Epithelial cell of umbilical artery (primary cell): ENCODE measurements around the gene GEN1. TPM values are rescaled to one million over a fixed set of nuclear protein-coding genes. Genes with fewer than 3 reads are reported as not detected.

Experiments
- total RNA-seq: library from RNA; depleted of rRNA; stranded (reverse); fragments of >200 nt; gene quantifications from 2 replicates; pipeline ENCODE4 v1.2.3, GENCODE V29; 2014

The GEN1 gene
- total RNA-seq = 11.4 and 36.0 TPM in 2 replicates

DNA sequence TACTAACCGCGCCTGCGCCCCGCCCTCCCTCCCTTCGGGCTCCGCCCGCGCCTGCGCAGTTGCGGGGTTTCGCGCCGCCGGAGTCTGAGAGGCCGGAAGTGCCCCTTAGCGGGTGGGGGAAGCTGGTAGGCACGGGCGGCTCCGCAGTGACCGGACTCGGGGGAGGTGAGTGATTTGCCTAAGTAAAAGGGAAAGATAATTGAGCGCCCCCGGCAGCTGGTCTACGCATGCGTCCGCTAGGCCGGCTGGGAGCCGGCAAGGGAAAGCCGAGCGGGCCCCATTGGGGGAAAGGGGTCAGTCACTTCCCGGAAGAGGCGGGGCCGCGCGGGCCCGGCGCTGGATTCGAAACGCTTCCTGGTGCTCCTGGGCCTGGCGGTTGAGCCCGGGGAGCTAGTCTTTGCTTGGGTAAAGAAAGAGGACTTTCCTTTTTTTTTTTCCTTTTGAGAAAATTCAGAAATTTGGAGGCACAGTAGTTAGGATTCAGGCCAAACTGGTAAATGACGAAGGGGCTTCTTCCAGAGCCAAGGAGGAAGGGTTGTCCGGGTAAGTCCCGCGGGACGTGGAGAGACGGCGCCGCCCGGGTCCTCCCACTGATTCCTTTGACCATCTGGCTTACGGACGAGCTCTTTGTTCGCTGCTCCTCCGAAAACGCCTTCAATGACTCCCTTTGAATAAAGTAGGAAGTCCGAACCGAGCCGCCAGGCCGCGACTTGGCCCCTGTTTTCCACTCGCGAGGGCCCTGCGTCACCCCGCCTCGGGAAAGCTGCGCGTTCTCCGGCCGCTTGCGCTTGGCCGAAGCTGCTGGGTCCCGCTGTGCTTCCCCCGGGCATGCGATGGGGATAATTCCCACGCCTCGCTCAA lies at the start of gene GEN1, which contains the start of gene SMC6:
TSS of gene GEN1 (plus strand) at position 336 of the 861 bp plus-strand sequence. CDS start 5,806 bp downstream, outside the sequence.
TSS of gene SMC6 (minus strand) at position 8 of the 861 bp plus-strand sequence. CDS start 7,864 bp downstream, outside the sequence.

DNA sequence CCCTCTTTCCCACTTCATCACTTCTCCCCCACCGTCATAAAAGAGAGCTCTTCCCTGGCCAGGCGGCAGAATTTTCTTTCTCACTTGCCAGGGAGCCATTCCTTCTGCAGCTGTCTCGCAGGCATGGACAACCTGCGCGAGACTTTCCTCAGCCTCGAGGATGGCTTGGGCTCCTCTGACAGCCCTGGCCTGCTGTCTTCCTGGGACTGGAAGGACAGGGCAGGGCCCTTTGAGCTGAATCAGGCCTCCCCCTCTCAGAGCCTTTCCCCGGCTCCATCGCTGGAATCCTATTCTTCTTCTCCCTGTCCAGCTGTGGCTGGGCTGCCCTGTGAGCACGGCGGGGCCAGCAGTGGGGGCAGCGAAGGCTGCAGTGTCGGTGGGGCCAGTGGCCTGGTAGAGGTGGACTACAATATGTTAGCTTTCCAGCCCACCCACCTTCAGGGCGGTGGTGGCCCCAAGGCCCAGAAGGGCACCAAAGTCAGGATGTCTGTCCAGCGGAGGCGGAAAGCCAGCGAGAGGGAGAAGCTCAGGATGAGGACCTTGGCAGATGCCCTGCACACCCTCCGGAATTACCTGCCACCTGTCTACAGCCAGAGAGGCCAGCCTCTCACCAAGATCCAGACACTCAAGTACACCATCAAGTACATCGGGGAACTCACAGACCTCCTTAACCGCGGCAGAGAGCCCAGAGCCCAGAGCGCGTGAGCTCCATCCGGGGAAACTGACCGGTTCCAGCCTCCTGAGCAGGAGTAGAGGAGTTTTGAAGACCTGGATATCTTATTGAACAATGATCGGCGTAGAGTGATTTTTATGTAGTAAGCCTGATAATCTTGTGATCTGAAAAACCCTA lies 62.7 kb downstream of the GEN1 start, which contains the start of gene MSGN1:
TSS of gene MSGN1 (plus strand) at position 65 of the 850 bp plus-strand sequence. CDS start at position 124, 59 bp downstream.

Other genes with a start within 250 kb of the GEN1 start
- gene RAD51AP2, start 235.7 kb upstream of the GEN1 start, total RNA-seq = not detected in 2 replicates
- 0.76 TPM in 1 of 2 replicates, not detected in the other for gene VSNL1, start 213.4 kb upstream of the GEN1 start, total RNA-seq
- 32.8 and 51.2 TPM in 2 replicates for gene SMC6, start 328 bp upstream of the GEN1 start, total RNA-seq
- not detected in 2 replicates for gene MSGN1, start 62.3 kb downstream of the GEN1 start, total RNA-seq
- 0.97 and 1.8 TPM in 2 replicates for gene KCNS3, start 124.5 kb downstream of the GEN1 start, total RNA-seq